T-cell (primary cell): ENCODE results near the gene GRAP2. TPM values are rescaled to one million over a fixed set of nuclear protein-coding genes. Genes with fewer than 3 reads are reported as not detected.

Experiments used
- ATAC-seq, 4 experiments: fragments of 200-7000 bp in 3 of 4; fragments of 150-1000 bp in 1 of 4; cut with Tn5 transposase; replicated peaks in 1 of 4; 1 replicate in 3 of 4; 2 replicates in 1 of 4; pipeline ENCODE4 v1.10.0; 2021; ENCODE audit warnings: moderate library complexity in 3 of 4, mild to moderate bottlenecking in 2 of 4, moderate number of reproducible peaks in 1 of 4
- CTCF ChIA-PET, 2 donors: fragments of 300-600 bp; sonication (Branson Sonifier 250); formaldehyde crosslinking; loops; one replicate each; lab custom pipeline; 2022; ENCODE audit warnings: antibody characterized with exemption in 2 of 2; lab: Charles Lee
- POLR2A ChIA-PET, 2 donors: fragments of 300-600 bp; sonication (Branson Sonifier 250); formaldehyde crosslinking; loops; one replicate each; lab custom pipeline; 2022; ENCODE audit warnings: antibody characterized with exemption in 2 of 2; lab: Charles Lee
- DNase-seq, 35 experiments: peaks; one replicate each; pipeline versions ENCODE4 v3.0.0 to v3.0.0-alpha.2; 2013 to 2023
- H3K27ac ChIP-seq: one replicate; pipeline ENCODE4 v1.5.1; 2013; ENCODE audit warnings: low read length
- H3K27me3 ChIP-seq, 2 experiments: replicated peaks in 1 of 2; 1 replicate in 1 of 2; 2 replicates in 1 of 2; pipeline versions ENCODE4 v1.6.1 to v1.7.0; 2013; ENCODE audit warnings: low read length in 1 of 2, mixed read lengths in 1 of 2; ENCODE audit not compliant: control insufficient read depth in 2 of 2, insufficient read depth in 2 of 2; ENCODE audit errors: extremely low read depth in 1 of 2
- H3K36me3 ChIP-seq, 2 donors: 1 replicate in 1 of 2; 2 replicates in 1 of 2; pipeline versions ENCODE4 v1.6.1 to v1.7.0; 2013; ENCODE audit warnings: low read length in 1 of 2; ENCODE audit not compliant: control insufficient read depth in 2 of 2, insufficient read depth in 1 of 2; ENCODE audit errors: extremely low read depth in 1 of 2
- H3K4me1 ChIP-seq, 2 experiments: 1 replicate in 1 of 2; 2 replicates in 1 of 2; pipeline versions ENCODE4 v1.6.1 to v1.7.0; 2013; ENCODE audit warnings: low read length in 2 of 2, mixed read lengths in 1 of 2; ENCODE audit not compliant: insufficient read depth in 2 of 2, control insufficient read depth in 1 of 2; ENCODE audit errors: extremely low read depth in 1 of 2
- H3K4me3 ChIP-seq, 2 donors: 1 replicate in 1 of 2; 2 replicates in 1 of 2; pipeline versions ENCODE4 v1.5.1 to v1.7.0; 2013; ENCODE audit warnings: mild to moderate bottlenecking in 2 of 2, low read length in 1 of 2, moderate library complexity in 1 of 2; ENCODE audit not compliant: control insufficient read depth in 1 of 2; ENCODE audit errors: extremely low read depth in 1 of 2
- H3K9me3 ChIP-seq: 2 replicates; pipeline ENCODE4 v1.7.0; 2013
- H3K27ac Mint-ChIP-seq, 2 donors: one replicate each; pipeline ENCODE4 v1.8.0; 2020 to 2021; ENCODE audit warnings: mild to moderate bottlenecking in 2 of 2, mixed read lengths in 2 of 2
- H3K27me3 Mint-ChIP-seq, 2 donors: one replicate each; pipeline ENCODE4 v1.8.0; 2021 to 2022; ENCODE audit warnings: mixed read lengths in 2 of 2
- H3K36me3 Mint-ChIP-seq: one replicate; pipeline ENCODE4 v1.8.0; 2021; ENCODE audit warnings: mixed read lengths
- H3K4me1 Mint-ChIP-seq, 3 donors: one replicate each; pipeline ENCODE4 v1.8.0; 2020 to 2022; ENCODE audit warnings: mixed read lengths in 3 of 3, mild to moderate bottlenecking in 1 of 3
- H3K4me3 Mint-ChIP-seq, 3 donors: one replicate each; pipeline ENCODE4 v1.8.0; 2020 to 2022; ENCODE audit warnings: mild to moderate bottlenecking in 3 of 3, mixed read lengths in 3 of 3, moderate library complexity in 3 of 3
- H3K9me3 Mint-ChIP-seq, 3 donors: one replicate each; pipeline ENCODE4 v1.8.0; 2020 to 2022; ENCODE audit warnings: mixed read lengths in 3 of 3
- WGBS: methylation state at CpG from one replicate; pipeline ENCODE4 v1.1.5; 2013; ENCODE audit warnings: missing lambda C conversion rate; ENCODE audit not compliant: insufficient coverage; 5-methylcytosine and 5-hydroxymethylcytosine counted together
- total RNA-seq, 35 experiments: library from RNA in 6 of 35; stranded (reverse) in 6 of 35; fragments of 120-200 nt in 1 of 35; gene quantifications; one replicate each; pipeline versions ENCODE4 v1.2.1 to v1.2.4 and lab custom pipeline; 2013 to 2026

The GRAP2 gene
- total RNA-seq, 5 donors from 2014 or later (not counting 1 experiment from before 2014, with no cell fraction given), result 138 to 199 (median 157) TPM

DNA sequence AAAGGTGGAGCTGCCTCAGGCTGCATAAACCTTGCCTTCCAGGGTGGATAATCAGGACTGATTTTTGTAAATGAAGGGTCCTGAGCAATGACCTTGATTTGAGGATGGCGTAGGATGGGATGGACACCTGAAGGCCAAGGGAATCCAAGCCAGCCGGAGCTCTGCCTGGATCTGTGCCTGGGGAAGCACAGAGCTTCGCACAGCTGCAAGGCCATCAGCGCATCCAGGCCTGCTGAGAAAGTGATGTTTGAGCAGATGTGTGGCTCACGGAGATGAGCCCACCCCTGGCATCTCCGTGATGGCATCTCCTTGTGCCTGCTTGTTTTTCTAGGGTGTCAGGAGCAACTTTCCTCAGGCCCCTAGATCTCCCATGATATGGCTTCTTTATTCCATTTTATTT is 117.2 kb downstream of the GRAP2 start:
- no peaks in the 10 kb centered on the region for H3K36me3 Mint-ChIP-seq
- WGBS, result 94% methylated on average over 2 of the region's 6 CpGs
- H3K27me3 Mint-ChIP-seq, result peaks cover 0 to 2% of the 10 kb centered on the region in 2 donors
- ChIA-PET POLR2A (no interaction called here), CTCF (no interaction called here)
- no peak overlapping the region for H3K4me3 Mint-ChIP-seq
- no peaks in the 10 kb centered on the region for H3K9me3 Mint-ChIP-seq
- H3K27ac Mint-ChIP-seq, result no peak overlapping the region
- H3K4me1 Mint-ChIP-seq, result peaks cover 0 to 6% (median 0%) of the 10 kb centered on the region in 3 donors
- no peaks in the 10 kb centered on the region for H3K36me3 ChIP-seq
- H3K27ac ChIP-seq, result no peak overlapping the region
- H3K9me3 ChIP-seq, result no peaks in the 10 kb centered on the region
- H3K4me1 ChIP-seq, result peaks cover 0 to 2% of the 10 kb centered on the region in 2 experiments
- no peak overlapping the region for H3K4me3 ChIP-seq
- no peak for DNase-seq
- no peak for ATAC-seq
- peaks cover 0 to 4% of the 10 kb centered on the region in 2 experiments for H3K27me3 ChIP-seq

DNA sequence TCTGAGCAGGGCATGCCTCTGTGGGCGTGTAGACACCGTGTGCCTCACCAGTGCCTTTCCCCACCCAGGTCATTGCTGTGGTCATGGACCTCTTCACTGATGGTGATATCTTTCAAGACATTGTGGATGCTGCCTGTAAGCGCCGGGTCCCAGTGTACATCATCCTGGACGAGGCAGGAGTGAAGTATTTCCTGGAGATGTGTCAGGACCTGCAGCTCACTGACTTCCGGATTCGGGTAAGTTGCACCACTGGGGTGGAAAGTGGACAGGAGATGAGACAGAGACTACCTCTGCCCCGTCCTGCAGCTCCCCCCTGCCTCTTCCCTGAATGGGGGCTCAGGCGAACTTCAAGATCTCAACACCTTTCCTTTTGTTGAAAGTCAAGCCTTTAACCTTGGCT is 118.2 kb downstream of the GRAP2 start:
- Histone ChIP-seq H3K4me1 (peaks cover 0 to 2% of the 10 kb centered on the region in 2 experiments), H3K27me3 (peaks cover 0 to 8% of the 10 kb centered on the region in 2 experiments), H3K4me3 (no peak overlapping the region), H3K36me3 (no peaks in the 10 kb centered on the region), H3K9me3 (no peaks in the 10 kb centered on the region), H3K27ac (no peak overlapping the region)
- H3K4me3 Mint-ChIP-seq, result no peak overlapping the region
- no peaks in the 10 kb centered on the region for H3K36me3 Mint-ChIP-seq
- peaks cover 0 to 6% (median 0%) of the 10 kb centered on the region in 3 donors for H3K4me1 Mint-ChIP-seq
- H3K9me3 Mint-ChIP-seq, result no peaks in the 10 kb centered on the region
- ATAC-seq (no peak), DNase-seq (no peak)
- 93% methylated on average over 4 of the region's 9 CpGs for WGBS
- H3K27me3 Mint-ChIP-seq, result peaks cover 0 to 2% of the 10 kb centered on the region in 2 donors
- H3K27ac Mint-ChIP-seq, result no peak overlapping the region
- POLR2A ChIA-PET, result no interaction called here
- CTCF ChIA-PET, result interaction anchor here in 1 of 2 donors (0.6 kb wide), 1 partner anchor 12 kb away, joined by 5 read pairs; no protein-coding TSS in a partner anchor

DNA sequence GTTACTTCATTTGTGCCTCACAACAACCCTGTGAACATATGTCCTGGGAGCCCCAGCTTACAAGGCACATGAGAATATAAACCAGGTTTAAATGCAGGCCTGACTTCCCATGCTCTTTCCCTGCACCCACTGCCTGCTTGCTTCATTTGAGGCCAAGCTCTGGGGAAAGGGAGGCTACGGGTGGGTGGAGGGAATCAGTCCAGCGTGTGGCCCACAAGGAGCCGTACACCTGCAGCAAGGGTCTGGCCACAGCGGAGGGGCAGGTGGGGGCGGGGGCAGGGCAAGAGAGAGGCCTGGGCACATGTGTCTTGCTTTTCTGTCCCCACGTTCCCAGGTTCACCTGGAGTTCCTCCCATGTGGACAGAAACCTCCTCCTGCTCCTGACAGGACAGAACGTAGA is 120.1 kb downstream of the GRAP2 start:
- peaks cover 0 to 11% of the 10 kb centered on the region in 2 experiments for H3K27me3 ChIP-seq
- no peak overlapping the region for H3K4me3 ChIP-seq
- no peak overlapping the region for H3K27ac ChIP-seq
- H3K36me3 Mint-ChIP-seq, result no peaks in the 10 kb centered on the region
- ATAC-seq (no peak), DNase-seq (no peak)
- H3K9me3 ChIP-seq, result no peaks in the 10 kb centered on the region
- 81% methylated on average over 2 of the region's 7 CpGs for WGBS
- no peaks in the 10 kb centered on the region for H3K36me3 ChIP-seq
- CTCF ChIA-PET, result no interaction called here
- H3K9me3 Mint-ChIP-seq, result no peaks in the 10 kb centered on the region
- peaks cover 0 to 2% of the 10 kb centered on the region in 2 donors for H3K27me3 Mint-ChIP-seq
- no peak overlapping the region for H3K27ac Mint-ChIP-seq
- POLR2A ChIA-PET, result interaction anchor here in 1 of 2 donors (0.6 kb wide), 1 partner anchor 519 kb away, joined by 3 read pairs; no protein-coding TSS in a partner anchor
- H3K4me3 Mint-ChIP-seq, result no peak overlapping the region
- peaks cover 4 to 10% of the 10 kb centered on the region in 2 experiments for H3K4me1 ChIP-seq
- peaks cover 5 to 6% (median 5%) of the 10 kb centered on the region in 3 donors for H3K4me1 Mint-ChIP-seq

DNA sequence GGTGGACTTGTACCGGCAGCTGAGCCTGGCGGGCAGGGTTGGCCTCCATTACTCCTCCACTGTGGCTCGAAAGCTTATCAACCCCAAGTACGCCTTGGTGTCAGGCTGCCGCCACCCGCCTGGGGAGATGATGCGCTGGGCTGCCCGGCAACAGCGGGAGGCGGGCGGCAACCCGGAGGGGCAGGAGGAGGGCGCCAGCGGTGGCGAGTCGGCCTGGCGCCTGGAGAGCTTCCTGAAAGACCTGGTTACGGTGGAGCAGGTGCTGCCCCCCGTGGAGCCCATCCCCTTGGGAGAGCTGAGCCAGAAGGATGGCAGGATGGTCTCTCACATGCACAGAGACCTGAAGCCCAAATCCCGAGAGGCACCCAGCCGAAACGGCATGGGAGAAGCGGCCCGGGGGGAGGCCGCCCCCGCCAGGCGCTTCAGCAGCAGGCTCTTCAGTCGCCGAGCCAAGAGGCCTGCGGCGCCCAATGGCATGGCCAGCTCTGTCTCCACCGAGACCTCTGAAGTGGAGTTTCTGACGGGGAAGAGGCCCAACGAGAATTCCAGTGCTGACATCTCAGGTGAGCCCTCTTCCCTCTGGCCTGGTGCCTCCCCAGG is 120.6 kb downstream of the GRAP2 start:
- Mint-ChIP-seq H3K4me1 (peaks cover 5 to 6% (median 5%) of the 10 kb centered on the region in 3 donors), H3K4me3 (no peak overlapping the region), H3K9me3 (no peaks in the 10 kb centered on the region), H3K36me3 (no peaks in the 10 kb centered on the region), H3K27me3 (peaks cover 0 to 2% of the 10 kb centered on the region in 2 donors), H3K27ac (no peak overlapping the region)
- Histone ChIP-seq H3K27me3 (peaks cover 0 to 11% of the 10 kb centered on the region in 2 experiments), H3K4me1 (peaks cover 4 to 10% of the 10 kb centered on the region in 2 experiments), H3K4me3 (no peak overlapping the region), H3K9me3 (no peaks in the 10 kb centered on the region), H3K36me3 (no peaks in the 10 kb centered on the region), H3K27ac (no peak overlapping the region)
- WGBS, result 91% methylated on average over 34 of the region's 34 CpGs
- ChIA-PET POLR2A (interaction anchor here in 1 of 2 donors (0.6 kb wide), 1 partner anchor 520 kb away, joined by 3 read pairs; no protein-coding TSS in a partner anchor), CTCF (no interaction called here)
- ATAC-seq, result no peak
- no peak for DNase-seq

DNA sequence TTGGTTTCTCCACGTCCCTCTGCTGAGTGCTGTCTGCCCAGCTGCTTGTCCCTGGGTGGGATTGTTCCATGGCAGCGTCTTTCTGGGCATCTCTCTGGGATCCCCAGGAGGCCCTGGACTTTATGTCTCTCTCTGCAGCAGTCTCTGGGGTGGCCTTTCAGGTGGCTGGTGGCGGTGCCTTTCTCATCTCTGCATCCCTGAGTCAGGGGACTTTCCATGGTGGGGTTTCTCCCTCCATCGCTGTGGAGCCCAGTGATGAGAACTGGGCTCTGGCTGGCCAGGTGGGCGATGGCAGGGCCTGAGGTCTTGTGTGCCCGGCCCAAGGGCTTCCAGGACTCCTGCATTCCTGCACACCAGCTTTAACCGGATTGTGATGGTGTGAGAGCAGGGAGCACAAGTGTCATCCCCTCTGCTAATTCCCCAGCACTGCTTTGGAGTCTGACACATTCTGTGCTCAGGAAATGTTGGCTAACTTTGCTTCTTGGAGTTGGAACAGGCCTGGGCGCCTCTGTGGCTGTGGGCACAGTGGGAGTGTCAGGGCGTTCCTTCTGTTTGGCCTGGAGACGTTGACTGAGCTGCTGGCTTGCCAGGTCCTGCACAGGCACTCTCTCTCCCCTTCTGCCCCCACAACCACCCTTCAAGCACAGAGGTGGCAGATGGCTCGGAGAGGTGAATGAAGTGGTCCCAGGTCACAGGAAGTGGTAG is 121.8 kb downstream of the GRAP2 start:
- ChIA-PET CTCF (interaction anchor here in 1 of 2 donors (1.2 kb wide), 1 partner anchor 401 kb away, joined by 7 read pairs; no protein-coding TSS in a partner anchor), POLR2A (no interaction called here)
- no peaks in the 10 kb centered on the region for H3K36me3 ChIP-seq
- no peak overlapping the region for H3K27ac Mint-ChIP-seq
- peaks cover 0 to 11% of the 10 kb centered on the region in 2 experiments for H3K27me3 ChIP-seq
- no peak for ATAC-seq
- no peaks in the 10 kb centered on the region for H3K9me3 ChIP-seq
- WGBS, result 65% methylated on average over 7 of the region's 11 CpGs
- no peaks in the 10 kb centered on the region for H3K36me3 Mint-ChIP-seq
- H3K4me1 ChIP-seq, result peaks cover 4 to 9% of the 10 kb centered on the region in 2 experiments
- no peak overlapping the region for H3K4me3 Mint-ChIP-seq
- H3K27me3 Mint-ChIP-seq, result peaks cover 0 to 2% of the 10 kb centered on the region in 2 donors
- no peak overlapping the region for H3K27ac ChIP-seq
- no peaks in the 10 kb centered on the region for H3K9me3 Mint-ChIP-seq
- no peak overlapping the region for H3K4me3 ChIP-seq
- H3K4me1 Mint-ChIP-seq, result peaks cover 5 to 6% (median 5%) of the 10 kb centered on the region in 3 donors
- no peak for DNase-seq
